Psoas muscle (tissue), 8 donors: ENCODE measurements around the gene RAPGEF4. TPM values are rescaled to one million over a fixed set of nuclear protein-coding genes. Genes with fewer than 3 reads are reported as not detected.

Experiments used
- ATAC-seq, 4 donors: fragments of 200-7000 bp; cut with Tn5 transposase; one replicate each; pipeline ENCODE4 v1.9.1; 2020; ENCODE audit warnings: moderate library complexity in 3 of 4, mild to moderate bottlenecking in 2 of 4
- DNase-seq, 2 donors: peaks; one replicate each; pipeline ENCODE4 v3.0.0-alpha.2; 2020
- H3K27ac ChIP-seq: fragments of 200-600 bp; one replicate; pipeline ENCODE4 v1.8.0; 2022
- H3K27me3 ChIP-seq, 3 donors: fragments of 200-600 bp in 1 of 3; one replicate each; pipeline versions ENCODE4 v1.6.1 to v1.8.0; 2013 to 2022; ENCODE audit warnings: low read length in 2 of 3, mild to moderate bottlenecking in 2 of 3, moderate library complexity in 1 of 3; ENCODE audit not compliant: insufficient read depth in 3 of 3
- H3K36me3 ChIP-seq, 2 donors: fragments of 200-600 bp in 1 of 2; one replicate each; pipeline versions ENCODE4 v1.6.1 to v1.8.0; 2013 to 2022; ENCODE audit warnings: low read depth in 1 of 2, mild to moderate bottlenecking in 1 of 2, moderate library complexity in 1 of 2; ENCODE audit not compliant: insufficient read depth in 1 of 2
- H3K4me1 ChIP-seq: fragments of 200-600 bp; one replicate; pipeline ENCODE4 v1.8.0; 2022
- H3K4me3 ChIP-seq: fragments of 200-600 bp; one replicate; pipeline ENCODE4 v1.8.0; 2022; ENCODE audit warnings: mild to moderate bottlenecking
- H3K9me3 ChIP-seq: fragments of 200-600 bp; one replicate; pipeline ENCODE4 v1.8.0; 2022
- WGBS, 3 donors: extraction: QIAGEN DNeasy Blood & Tissue Kit; methylation state at CpG; one replicate each; pipeline versions ENCODE4 v1.1.6 to v1.1.7; 2013; 5-methylcytosine and 5-hydroxymethylcytosine counted together
- intact Hi-C, 2 donors: fragments of 100-400 bp; cut with DNase I; formaldehyde crosslinking; loops; one replicate each; pipeline versions ENCODE4 v1.11.0 to v1.14.2; 2022
- polyA plus RNA-seq, 3 donors: library from polyadenylated mRNA; stranded (reverse); fragments of 200-250 nt; gene quantifications; one replicate each; pipeline ENCODE4 v1.2.3, GENCODE V29; 2013
- total RNA-seq, 4 donors: library from RNA; stranded (reverse); fragmentation: NEBNext Ultra II Directional in 2 of 4; extraction: Animal tissue kit (Norgen Biotek cat#: 25700) in 2 of 4; gene quantifications; one replicate each; pipeline versions ENCODE4 v1.2.1 to v1.2.4, GENCODE V29; 2021 to 2023
- TF ChIP-seq, protein P1 (sequence below): fragments of 200-600 bp; IDR thresholded peaks from one replicate; pipeline ENCODE4 v1.8.0; 2022; ENCODE audit warnings: antibody characterized with exemption
- donor health status: healthy with polysubstance abuse.
- donor health status: DM: no; HTN: no; CAD: no; lungs with moderate emphysema.
- donor health status: Bipolar disorder and iron deficiency.
- donor health status: healthy.
- donor health status: DM: yes; HTN: yes; CAD: no.
- donor health status: DM: no; HTN: no; CAD: no.
- donor health status: DM: no; HTN: no; CAD: no.
- donor health status: DM: yes; HTN: yes; CAD: no.

RAPGEF4 gene
- total and polyA plus RNA-seq, 7 donors: 0.61 to 2.0 (median 0.92) TPM

DNA sequence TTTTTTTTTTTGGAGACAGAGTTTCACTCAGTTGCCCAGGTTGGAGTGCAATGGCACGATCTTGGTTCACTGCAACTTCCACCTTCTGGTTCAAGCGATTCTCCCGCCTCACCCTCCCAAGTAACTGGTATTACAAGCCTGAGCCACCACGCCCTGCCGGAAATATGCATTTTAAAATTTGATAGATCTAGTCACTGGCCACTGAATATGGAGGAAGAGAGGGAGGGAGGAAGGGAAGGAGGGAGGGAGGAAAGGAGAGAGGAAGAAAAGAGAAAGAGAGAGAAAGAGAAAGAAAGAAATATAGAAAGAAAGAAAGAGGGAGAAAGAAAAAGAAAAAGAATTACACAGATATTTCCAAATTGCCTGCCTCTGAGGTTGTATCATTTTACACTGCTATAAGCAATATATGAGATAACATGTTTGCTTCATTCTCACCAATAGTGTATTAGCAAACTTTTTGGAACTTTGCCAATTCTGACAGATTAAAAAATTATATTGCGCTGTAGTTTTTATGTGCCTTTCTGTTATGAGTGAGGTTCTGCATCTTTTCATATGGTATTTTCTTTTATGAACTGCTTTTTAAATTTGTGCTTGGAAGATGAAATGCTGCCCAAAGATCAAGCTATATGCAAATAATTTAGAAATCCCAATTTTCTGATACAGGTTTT lies 178.8 kb downstream of the RAPGEF4 start:
- H3K4me1 ChIP-seq: no peaks in the 10 kb centered on the region
- H3K9me3 ChIP-seq: no peaks in the 10 kb centered on the region
- no peak overlapping the region for H3K4me3 ChIP-seq
- WGBS, 3 donors: 93 to 97% (median 94%) methylated on average over 6 of the region's 6 CpGs
- intact Hi-C loops: no loop called here
- ATAC-seq (no peak), DNase-seq (no peak)
- H3K27ac ChIP-seq: no peak overlapping the region
- TF ChIP-seq, protein P1, sequence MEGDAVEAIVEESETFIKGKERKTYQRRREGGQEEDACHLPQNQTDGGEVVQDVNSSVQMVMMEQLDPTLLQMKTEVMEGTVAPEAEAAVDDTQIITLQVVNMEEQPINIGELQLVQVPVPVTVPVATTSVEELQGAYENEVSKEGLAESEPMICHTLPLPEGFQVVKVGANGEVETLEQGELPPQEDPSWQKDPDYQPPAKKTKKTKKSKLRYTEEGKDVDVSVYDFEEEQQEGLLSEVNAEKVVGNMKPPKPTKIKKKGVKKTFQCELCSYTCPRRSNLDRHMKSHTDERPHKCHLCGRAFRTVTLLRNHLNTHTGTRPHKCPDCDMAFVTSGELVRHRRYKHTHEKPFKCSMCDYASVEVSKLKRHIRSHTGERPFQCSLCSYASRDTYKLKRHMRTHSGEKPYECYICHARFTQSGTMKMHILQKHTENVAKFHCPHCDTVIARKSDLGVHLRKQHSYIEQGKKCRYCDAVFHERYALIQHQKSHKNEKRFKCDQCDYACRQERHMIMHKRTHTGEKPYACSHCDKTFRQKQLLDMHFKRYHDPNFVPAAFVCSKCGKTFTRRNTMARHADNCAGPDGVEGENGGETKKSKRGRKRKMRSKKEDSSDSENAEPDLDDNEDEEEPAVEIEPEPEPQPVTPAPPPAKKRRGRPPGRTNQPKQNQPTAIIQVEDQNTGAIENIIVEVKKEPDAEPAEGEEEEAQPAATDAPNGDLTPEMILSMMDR: no peak
- no peaks in the 10 kb centered on the region for H3K36me3 ChIP-seq
- H3K27me3 ChIP-seq: no peaks in the 10 kb centered on the region

DNA sequence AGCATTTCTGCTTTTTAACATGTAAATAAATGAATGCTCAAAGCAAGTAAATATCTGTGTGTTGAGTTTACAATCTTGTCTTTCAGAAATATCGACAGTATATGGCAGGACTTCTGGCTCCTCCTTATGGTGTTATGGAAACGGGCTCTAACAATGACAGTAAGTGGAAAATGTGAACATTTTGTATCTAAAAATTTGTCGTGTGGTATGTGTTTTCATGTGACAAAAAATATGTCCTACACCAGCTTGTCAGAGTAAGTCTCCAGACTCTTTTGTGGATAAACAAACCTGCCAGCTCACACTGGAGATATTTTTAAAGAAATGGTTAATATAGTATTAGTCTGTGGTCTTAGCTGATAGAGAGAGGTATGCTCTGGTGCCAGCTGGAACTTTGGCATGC lies 182.1 kb downstream of the RAPGEF4 start:
- no peaks in the 10 kb centered on the region for H3K36me3 ChIP-seq
- H3K27ac ChIP-seq: no peak overlapping the region
- H3K4me1 ChIP-seq: peaks cover 10% of the 10 kb centered on the region
- no peak overlapping the region for H3K4me3 ChIP-seq
- 62 to 66% (median 66%) methylated on average over 3 of the region's 3 CpGs for WGBS, 3 donors
- TF ChIP-seq, protein P1: no peak
- no peaks in the 10 kb centered on the region for H3K9me3 ChIP-seq
- ATAC-seq (no peak), DNase-seq (no peak)
- intact Hi-C loops: no loop called here
- no peaks in the 10 kb centered on the region for H3K27me3 ChIP-seq

DNA sequence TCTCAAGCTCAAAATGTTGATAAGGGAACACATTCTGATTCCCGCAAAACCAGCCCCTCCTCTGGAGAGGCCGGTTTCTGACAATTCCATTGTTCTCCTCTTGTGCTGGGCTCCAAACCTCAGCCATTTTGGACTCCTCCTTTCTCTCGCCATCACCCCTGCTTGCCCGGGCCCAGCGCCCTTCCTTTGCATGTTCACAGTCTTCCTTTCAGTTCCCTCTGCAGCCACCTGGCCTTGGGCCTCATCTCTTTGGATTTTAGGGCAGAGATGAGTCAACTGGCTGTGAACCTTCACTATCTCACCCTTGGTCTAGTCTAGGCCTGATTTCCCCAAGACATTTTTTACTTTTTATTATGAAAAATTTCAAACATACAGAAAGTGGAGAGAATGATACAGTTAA lies 184.1 kb downstream of the RAPGEF4 start:
- no peaks in the 10 kb centered on the region for H3K36me3 ChIP-seq
- no peak for ATAC-seq
- H3K4me1 ChIP-seq: peaks cover 12% of the 10 kb centered on the region
- no peaks in the 10 kb centered on the region for H3K27me3 ChIP-seq
- DNase-seq: no peak
- 93 to 96% (median 95%) methylated on average over 5 of the region's 5 CpGs for WGBS, 3 donors
- H3K27ac ChIP-seq: no peak overlapping the region
- no peaks in the 10 kb centered on the region for H3K9me3 ChIP-seq
- TF ChIP-seq, protein P1: no peak
- no peak overlapping the region for H3K4me3 ChIP-seq
- intact Hi-C loops: no loop called here

DNA sequence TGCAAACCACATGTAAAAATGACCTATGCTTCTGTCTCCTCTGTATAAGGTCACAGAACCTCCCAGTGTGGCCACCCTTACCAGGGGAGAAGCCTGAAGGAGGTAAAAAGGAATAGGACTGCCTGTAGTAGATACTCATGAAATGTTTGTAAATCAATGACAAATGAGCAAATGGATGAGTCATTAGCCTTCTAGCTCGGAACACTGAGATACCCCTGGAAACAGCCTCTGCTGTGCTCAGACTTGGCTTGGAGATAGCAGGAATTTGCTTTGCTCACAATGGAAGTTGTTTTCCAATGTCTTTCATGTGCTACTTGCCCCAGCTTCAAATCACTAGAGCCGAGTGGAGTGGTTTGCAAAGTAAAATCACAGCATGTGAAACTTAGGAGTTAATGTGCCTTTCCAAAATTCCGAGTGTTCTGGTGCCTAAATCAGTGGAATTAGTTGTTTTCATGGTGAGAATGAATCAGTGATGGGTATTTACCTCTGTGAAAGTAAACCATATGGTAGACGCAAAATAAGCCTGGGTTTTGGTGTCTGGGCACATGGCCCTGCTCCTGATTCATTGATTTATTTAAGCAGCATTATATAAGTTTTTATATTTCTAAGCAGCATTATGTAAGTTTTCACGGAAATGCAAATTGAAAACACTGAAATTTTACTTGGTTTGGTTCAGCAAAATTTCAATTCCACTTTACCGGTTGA lies 186.0 kb downstream of the RAPGEF4 start:
- H3K36me3 ChIP-seq: no peaks in the 10 kb centered on the region
- no peaks in the 10 kb centered on the region for H3K27me3 ChIP-seq
- no peak overlapping the region for H3K4me3 ChIP-seq
- DNase-seq (no peak), ATAC-seq (no peak)
- no peak overlapping the region for H3K27ac ChIP-seq
- intact Hi-C loops: no loop called here
- 50 to 69% (median 56%) methylated on average over 6 of the region's 6 CpGs for WGBS, 3 donors
- peaks cover 12% of the 10 kb centered on the region for H3K4me1 ChIP-seq
- TF ChIP-seq, protein P1: no peak
- H3K9me3 ChIP-seq: no peaks in the 10 kb centered on the region
